ENCODE results near the gene BCL6. TPM values are rescaled to one million over a fixed set of nuclear protein-coding genes. Genes with fewer than 3 reads are reported as not detected.
A peak's percentile ranks its signal among the peaks of the same experiment; 100 is the strongest.

Gene BCL6
- total RNA-seq, 1 donor from 2014 or later: 8.9 TPM

GRCh38 chr3:187759601-187760000 lies 14.3 kb upstream of the BCL6 start:
- TF ChIP-seq, protein P1, sequence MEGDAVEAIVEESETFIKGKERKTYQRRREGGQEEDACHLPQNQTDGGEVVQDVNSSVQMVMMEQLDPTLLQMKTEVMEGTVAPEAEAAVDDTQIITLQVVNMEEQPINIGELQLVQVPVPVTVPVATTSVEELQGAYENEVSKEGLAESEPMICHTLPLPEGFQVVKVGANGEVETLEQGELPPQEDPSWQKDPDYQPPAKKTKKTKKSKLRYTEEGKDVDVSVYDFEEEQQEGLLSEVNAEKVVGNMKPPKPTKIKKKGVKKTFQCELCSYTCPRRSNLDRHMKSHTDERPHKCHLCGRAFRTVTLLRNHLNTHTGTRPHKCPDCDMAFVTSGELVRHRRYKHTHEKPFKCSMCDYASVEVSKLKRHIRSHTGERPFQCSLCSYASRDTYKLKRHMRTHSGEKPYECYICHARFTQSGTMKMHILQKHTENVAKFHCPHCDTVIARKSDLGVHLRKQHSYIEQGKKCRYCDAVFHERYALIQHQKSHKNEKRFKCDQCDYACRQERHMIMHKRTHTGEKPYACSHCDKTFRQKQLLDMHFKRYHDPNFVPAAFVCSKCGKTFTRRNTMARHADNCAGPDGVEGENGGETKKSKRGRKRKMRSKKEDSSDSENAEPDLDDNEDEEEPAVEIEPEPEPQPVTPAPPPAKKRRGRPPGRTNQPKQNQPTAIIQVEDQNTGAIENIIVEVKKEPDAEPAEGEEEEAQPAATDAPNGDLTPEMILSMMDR (IDR thresholded peaks at IDR 0.05; ENCODE audit: insufficient read depth, low read length, poor library complexity, severe bottlenecking): no peak
- DNase-seq (ENCODE audit: low read depth): no peak

GRCh38 chr3:187758318-187758955 lies 13.2 kb upstream of the BCL6 start:
- TF ChIP-seq, protein P1 (IDR thresholded peaks at IDR 0.05; ENCODE audit: insufficient read depth, low read length, poor library complexity, severe bottlenecking): no peak
- Histone ChIP-seq H3K27me3 (ENCODE audit: control insufficient read depth, insufficient read depth, low read length) (no peaks in the 10 kb centered on the region), H3K36me3 (ENCODE audit: control insufficient read depth, insufficient read depth, low read length) (peaks cover 1% of the 10 kb centered on the region)

More at GRCh38 chr3:187759601-187760000, 14.3 kb upstream of the BCL6 start:
- Histone ChIP-seq H3K27me3 (ENCODE audit: control insufficient read depth, insufficient read depth, low read length) (no peaks in the 10 kb centered on the region), H3K4me3 (ENCODE audit: low read depth, low read length) (no peak overlapping the region), H3K36me3 (ENCODE audit: control insufficient read depth, insufficient read depth, low read length) (peaks cover 1% of the 10 kb centered on the region)

DNA sequence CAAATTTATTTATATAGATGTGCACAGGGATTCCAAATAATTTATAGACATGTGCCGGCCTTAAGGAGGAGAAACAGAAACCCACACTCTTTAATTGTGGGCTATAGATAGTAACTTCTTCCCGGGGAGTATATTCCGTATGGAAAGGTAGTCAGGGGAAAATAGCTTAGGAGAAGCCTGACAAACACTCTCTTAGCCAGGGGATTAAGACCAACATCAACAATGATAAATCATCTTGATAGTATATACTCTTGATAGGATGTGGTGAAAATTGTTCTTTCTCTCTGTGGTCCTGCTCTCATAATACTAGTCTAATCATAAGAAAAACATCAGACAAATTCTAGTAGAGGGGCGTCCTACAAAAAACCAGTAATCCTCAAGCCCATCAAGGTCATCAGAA lies 8.2 kb upstream of the BCL6 start:
- H3K36me3 ChIP-seq (ENCODE audit: control insufficient read depth, insufficient read depth, low read length): peaks cover 1% of the 10 kb centered on the region
- no peaks in the 10 kb centered on the region for H3K27me3 ChIP-seq (ENCODE audit: control insufficient read depth, insufficient read depth, low read length)
- H3K4me3 ChIP-seq (ENCODE audit: low read depth, low read length): no peak overlapping the region
- TF ChIP-seq, protein P1 (IDR thresholded peaks at IDR 0.05; ENCODE audit: insufficient read depth, low read length, poor library complexity, severe bottlenecking): no peak
- DNase-seq (ENCODE audit: low read depth): no peak

More at GRCh38 chr3:187758318-187758955, 13.2 kb upstream of the BCL6 start:
- H3K4me3 ChIP-seq (ENCODE audit: low read depth, low read length): no peak overlapping the region
- DNase-seq (ENCODE audit: low read depth): no peak

GRCh38 chr3:187750513-187751123 lies 5.3 kb upstream of the BCL6 start:
- no peaks in the 10 kb centered on the region for H3K36me3 ChIP-seq (ENCODE audit: control insufficient read depth, insufficient read depth, low read length)
- peak overlapping the region; percentile 25 for H3K4me3 ChIP-seq (ENCODE audit: low read depth, low read length)
- TF ChIP-seq, protein P1 (IDR thresholded peaks at IDR 0.05; ENCODE audit: insufficient read depth, low read length, poor library complexity, severe bottlenecking): no peak
- no peaks in the 10 kb centered on the region for H3K27me3 ChIP-seq (ENCODE audit: control insufficient read depth, insufficient read depth, low read length)
- DNase-seq (ENCODE audit: low read depth): no peak

- H3K36me3 ChIP-seq (ENCODE audit: control insufficient read depth, insufficient read depth, low read length): no peaks in the 10 kb centered on the region
- TF ChIP-seq, protein P1 (IDR thresholded peaks at IDR 0.05; ENCODE audit: insufficient read depth, low read length, poor library complexity, severe bottlenecking): no peak
- no peak for DNase-seq (ENCODE audit: low read depth)
- peak overlapping the region; percentile 31 for H3K4me3 ChIP-seq (ENCODE audit: low read depth, low read length)
- no peaks in the 10 kb centered on the region for H3K27me3 ChIP-seq (ENCODE audit: control insufficient read depth, insufficient read depth, low read length)
Measured at GRCh38 chr3:187750006-187750512, 4.8 kb upstream of the BCL6 start.
